ENCODE measurements around the gene FOXC1.

DNA sequence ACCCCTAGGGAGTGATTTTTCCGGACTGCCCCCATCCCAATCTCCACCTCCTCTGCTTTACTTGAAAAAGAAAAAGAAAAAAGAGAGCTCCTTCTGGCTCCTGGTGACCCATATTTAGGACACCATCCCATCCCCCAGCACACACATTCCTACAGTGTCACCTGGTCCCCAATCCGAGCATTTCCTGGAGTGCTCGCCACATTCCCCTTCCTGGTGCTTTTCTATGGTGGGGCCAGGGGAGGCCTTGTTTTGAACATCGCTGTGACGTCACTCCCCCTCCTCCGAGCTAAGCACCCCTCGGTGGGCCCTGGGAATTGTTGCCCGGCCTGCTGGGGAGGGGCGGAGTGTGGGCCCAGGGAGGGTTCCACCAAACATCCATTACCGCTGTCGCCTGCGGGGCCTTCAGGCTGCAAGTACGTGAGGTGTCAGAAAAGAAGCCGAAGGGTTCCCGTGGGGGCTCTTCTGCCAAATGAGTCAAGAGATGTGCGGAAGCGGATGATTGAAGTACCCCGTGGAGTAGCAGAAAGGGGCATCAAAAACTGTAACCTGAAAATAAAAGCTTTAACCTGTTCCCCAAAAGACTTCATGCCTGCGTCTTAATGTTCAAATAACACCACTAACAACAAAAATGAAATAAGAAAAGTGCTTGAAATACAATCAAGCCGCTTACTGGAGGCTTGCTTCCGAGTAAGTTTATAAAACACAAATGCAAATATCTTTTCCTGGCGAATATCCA is 2.8 kb upstream of the FOXC1 start:
- TF ChIP-seq POLR2AphosphoS5 (IDR thresholded peaks at IDR 0.05) (no peak), EP300 (IDR thresholded peaks at IDR 0.05; ENCODE audit: low read depth) (no peak), POLR2A (IDR thresholded peaks at IDR 0.05) (no peak)
- TF ChIP-seq, protein P1, sequence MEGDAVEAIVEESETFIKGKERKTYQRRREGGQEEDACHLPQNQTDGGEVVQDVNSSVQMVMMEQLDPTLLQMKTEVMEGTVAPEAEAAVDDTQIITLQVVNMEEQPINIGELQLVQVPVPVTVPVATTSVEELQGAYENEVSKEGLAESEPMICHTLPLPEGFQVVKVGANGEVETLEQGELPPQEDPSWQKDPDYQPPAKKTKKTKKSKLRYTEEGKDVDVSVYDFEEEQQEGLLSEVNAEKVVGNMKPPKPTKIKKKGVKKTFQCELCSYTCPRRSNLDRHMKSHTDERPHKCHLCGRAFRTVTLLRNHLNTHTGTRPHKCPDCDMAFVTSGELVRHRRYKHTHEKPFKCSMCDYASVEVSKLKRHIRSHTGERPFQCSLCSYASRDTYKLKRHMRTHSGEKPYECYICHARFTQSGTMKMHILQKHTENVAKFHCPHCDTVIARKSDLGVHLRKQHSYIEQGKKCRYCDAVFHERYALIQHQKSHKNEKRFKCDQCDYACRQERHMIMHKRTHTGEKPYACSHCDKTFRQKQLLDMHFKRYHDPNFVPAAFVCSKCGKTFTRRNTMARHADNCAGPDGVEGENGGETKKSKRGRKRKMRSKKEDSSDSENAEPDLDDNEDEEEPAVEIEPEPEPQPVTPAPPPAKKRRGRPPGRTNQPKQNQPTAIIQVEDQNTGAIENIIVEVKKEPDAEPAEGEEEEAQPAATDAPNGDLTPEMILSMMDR (IDR thresholded peaks at IDR 0.05): no peak

Measured in transverse colon (tissue), 4 donors.